K562 (cell line): ENCODE measurements around the gene NT5DC4. TPM values are rescaled to one million over a fixed set of nuclear protein-coding genes. Genes with fewer than 3 reads are reported as not detected.

ENCODE experiments used
- CC2D1A ChIP-seq: fragments of 450-650 bp; IDR thresholded peaks from 2 replicates; pipeline ENCODE4 v1.6.1; 2017; ENCODE audit warnings: mild to moderate bottlenecking
- DIDO1 ChIP-seq: fragments of 450-650 bp; IDR thresholded peaks from 2 replicates; pipeline ENCODE4 v1.6.1; 2016; ENCODE audit warnings: low read depth, missing biosample characterization, missing genetic modification characterization
- ILK ChIP-seq: fragments of 450-650 bp; IDR thresholded peaks from 2 replicates; pipeline ENCODE4 v1.6.1; 2016; ENCODE audit warnings: missing genetic modification characterization, low read depth, mild to moderate bottlenecking, missing compliant biosample characterization, moderate library complexity, borderline replicate concordance
- RAD21 ChIP-seq, 2 experiments: fragments of 250-450 bp in 1 of 2; fragments of 450-650 bp in 1 of 2; sonication (Bioruptor Pico) in 1 of 2; formaldehyde crosslinking in 1 of 2; IDR thresholded peaks in 1 of 2; conservative IDR thresholded peaks in 1 of 2; 2 replicates each; pipeline versions ENCODE4 v1.4.0 to v1.8.0; 2020 to 2022; ENCODE audit warnings: mild to moderate bottlenecking in 2 of 2, moderate library complexity in 1 of 2
- RB1 ChIP-seq: fragments of 450-650 bp; IDR thresholded peaks from 2 replicates; pipeline ENCODE4 v1.6.1; 2017; ENCODE audit warnings: low read depth, mild to moderate bottlenecking
- TEAD2 ChIP-seq: fragments of 450-650 bp; IDR thresholded peaks from 2 replicates; pipeline ENCODE4 v1.6.1; 2016; ENCODE audit warnings: missing genetic modification characterization, control low read depth, missing compliant biosample characterization
- polyA plus RNA-seq, 8 experiments: library from polyadenylated mRNA; depleted of rRNA in 4 of 8; stranded (reverse) in 5 of 8; unstranded in 3 of 8; fragments of >200 nt; fragmentation: Nextera tagmentation in 2 of 8; fragmentation: Illumina TruSeq in 1 of 8; extraction: Ambion mirVana in 2 of 8; extraction: Trizol in 1 of 8; gene quantifications; 2 replicates each; pipeline versions ENCODE4 v1.2.1 to v1.2.3, GENCODE V29; 2011 to 2014; ENCODE audit warnings: inconsistent platforms in 1 of 8, missing spikeins in 1 of 8
- total RNA-seq, 7 experiments: library from RNA; depleted of rRNA in 6 of 7; stranded (reverse); fragments of >200 nt in 6 of 7; fragmentation: Illumina TruSeq in 2 of 7; extraction: Trizol in 2 of 7; gene quantifications; 2 replicates each; pipeline versions ENCODE4 v1.2.1 to v1.2.3, GENCODE V29; 2011 to 2021; ENCODE audit warnings: low replicate concordance in 1 of 7
- TF ChIP-seq, protein P1 (sequence below): fragments of 200-600 bp; sonication (generic); IDR thresholded peaks from one replicate; pipeline ENCODE4 v1.6.1; 2012; ENCODE audit warnings: mild to moderate bottlenecking, low read depth, low read length, inconsistent platforms

The NT5DC4 gene
- total and polyA plus RNA-seq, 9 of the 15 experiments (the other 6 are each of a cell fraction or from before 2014, with no cell fraction given): 0.44 to 6.9 (median 2.5) TPM

DNA sequence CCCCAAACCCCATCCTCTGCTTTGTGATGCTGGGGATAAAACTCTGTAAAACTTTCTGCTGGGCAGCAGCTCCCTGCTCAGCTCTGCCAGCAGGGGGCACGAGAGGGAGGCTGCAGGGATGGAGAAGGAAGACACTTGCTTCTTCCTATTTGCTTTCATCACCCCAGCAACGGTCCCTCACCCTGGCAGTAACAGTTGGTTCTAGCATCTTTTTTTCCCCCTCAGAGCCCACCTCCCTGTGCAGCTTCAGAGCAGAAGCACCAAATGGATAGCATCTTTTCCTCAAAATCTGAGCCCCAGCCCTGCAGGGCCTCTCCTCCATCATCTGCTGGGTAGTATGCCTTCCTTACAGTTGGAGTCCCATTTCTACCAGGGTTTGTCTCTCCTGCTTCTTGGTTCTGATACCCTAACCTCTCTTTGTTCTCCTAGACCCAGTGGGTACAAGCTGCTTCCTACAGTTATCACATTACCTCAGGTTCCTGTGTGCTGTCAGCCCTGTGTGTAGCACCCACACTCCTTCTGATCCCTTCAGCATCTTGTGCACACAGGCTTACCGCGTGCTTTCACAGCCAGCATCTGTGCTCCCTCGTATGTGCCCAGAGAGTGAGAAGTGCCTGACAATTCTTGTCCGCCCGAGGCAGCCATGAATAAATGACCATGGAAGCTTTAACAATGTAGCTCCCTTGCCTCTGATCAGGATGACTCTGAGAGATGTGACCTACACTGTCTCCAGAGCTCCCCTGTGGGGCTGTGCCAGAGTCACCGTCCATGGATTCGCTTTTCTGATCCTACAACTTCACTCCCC lies 29.1 kb downstream of the NT5DC4 start (continued):
- TF ChIP-seq, protein P1, sequence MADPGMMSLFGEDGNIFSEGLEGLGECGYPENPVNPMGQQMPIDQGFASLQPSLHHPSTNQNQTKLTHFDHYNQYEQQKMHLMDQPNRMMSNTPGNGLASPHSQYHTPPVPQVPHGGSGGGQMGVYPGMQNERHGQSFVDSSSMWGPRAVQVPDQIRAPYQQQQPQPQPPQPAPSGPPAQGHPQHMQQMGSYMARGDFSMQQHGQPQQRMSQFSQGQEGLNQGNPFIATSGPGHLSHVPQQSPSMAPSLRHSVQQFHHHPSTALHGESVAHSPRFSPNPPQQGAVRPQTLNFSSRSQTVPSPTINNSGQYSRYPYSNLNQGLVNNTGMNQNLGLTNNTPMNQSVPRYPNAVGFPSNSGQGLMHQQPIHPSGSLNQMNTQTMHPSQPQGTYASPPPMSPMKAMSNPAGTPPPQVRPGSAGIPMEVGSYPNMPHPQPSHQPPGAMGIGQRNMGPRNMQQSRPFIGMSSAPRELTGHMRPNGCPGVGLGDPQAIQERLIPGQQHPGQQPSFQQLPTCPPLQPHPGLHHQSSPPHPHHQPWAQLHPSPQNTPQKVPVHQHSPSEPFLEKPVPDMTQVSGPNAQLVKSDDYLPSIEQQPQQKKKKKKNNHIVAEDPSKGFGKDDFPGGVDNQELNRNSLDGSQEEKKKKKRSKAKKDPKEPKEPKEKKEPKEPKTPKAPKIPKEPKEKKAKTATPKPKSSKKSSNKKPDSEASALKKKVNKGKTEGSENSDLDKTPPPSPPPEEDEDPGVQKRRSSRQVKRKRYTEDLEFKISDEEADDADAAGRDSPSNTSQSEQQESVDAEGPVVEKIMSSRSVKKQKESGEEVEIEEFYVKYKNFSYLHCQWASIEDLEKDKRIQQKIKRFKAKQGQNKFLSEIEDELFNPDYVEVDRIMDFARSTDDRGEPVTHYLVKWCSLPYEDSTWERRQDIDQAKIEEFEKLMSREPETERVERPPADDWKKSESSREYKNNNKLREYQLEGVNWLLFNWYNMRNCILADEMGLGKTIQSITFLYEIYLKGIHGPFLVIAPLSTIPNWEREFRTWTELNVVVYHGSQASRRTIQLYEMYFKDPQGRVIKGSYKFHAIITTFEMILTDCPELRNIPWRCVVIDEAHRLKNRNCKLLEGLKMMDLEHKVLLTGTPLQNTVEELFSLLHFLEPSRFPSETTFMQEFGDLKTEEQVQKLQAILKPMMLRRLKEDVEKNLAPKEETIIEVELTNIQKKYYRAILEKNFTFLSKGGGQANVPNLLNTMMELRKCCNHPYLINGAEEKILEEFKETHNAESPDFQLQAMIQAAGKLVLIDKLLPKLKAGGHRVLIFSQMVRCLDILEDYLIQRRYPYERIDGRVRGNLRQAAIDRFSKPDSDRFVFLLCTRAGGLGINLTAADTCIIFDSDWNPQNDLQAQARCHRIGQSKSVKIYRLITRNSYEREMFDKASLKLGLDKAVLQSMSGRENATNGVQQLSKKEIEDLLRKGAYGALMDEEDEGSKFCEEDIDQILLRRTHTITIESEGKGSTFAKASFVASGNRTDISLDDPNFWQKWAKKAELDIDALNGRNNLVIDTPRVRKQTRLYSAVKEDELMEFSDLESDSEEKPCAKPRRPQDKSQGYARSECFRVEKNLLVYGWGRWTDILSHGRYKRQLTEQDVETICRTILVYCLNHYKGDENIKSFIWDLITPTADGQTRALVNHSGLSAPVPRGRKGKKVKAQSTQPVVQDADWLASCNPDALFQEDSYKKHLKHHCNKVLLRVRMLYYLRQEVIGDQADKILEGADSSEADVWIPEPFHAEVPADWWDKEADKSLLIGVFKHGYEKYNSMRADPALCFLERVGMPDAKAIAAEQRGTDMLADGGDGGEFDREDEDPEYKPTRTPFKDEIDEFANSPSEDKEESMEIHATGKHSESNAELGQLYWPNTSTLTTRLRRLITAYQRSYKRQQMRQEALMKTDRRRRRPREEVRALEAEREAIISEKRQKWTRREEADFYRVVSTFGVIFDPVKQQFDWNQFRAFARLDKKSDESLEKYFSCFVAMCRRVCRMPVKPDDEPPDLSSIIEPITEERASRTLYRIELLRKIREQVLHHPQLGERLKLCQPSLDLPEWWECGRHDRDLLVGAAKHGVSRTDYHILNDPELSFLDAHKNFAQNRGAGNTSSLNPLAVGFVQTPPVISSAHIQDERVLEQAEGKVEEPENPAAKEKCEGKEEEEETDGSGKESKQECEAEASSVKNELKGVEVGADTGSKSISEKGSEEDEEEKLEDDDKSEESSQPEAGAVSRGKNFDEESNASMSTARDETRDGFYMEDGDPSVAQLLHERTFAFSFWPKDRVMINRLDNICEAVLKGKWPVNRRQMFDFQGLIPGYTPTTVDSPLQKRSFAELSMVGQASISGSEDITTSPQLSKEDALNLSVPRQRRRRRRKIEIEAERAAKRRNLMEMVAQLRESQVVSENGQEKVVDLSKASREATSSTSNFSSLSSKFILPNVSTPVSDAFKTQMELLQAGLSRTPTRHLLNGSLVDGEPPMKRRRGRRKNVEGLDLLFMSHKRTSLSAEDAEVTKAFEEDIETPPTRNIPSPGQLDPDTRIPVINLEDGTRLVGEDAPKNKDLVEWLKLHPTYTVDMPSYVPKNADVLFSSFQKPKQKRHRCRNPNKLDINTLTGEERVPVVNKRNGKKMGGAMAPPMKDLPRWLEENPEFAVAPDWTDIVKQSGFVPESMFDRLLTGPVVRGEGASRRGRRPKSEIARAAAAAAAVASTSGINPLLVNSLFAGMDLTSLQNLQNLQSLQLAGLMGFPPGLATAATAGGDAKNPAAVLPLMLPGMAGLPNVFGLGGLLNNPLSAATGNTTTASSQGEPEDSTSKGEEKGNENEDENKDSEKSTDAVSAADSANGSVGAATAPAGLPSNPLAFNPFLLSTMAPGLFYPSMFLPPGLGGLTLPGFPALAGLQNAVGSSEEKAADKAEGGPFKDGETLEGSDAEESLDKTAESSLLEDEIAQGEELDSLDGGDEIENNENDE: no peak
- TF ChIP-seq RB1 (peak; percentile 30; the same call in 1 of the 2 replicates), CC2D1A (0 out of 2 replicates have a peak, but pooled peaks have one; percentile 44), DIDO1 (no peak), ILK (tag) (no peak), RAD21 (CRISPR knock-in tag; conservative IDR thresholded peaks at IDR 0.05 in 1 of 2, IDR thresholded peaks at IDR 0.05 in 1 of 2) (peak; percentile 96), TEAD2 (tag) (no peak)
